Ovary (tissue), 10 donors: ENCODE data around the gene C4orf46. TPM values are rescaled to one million over a fixed set of nuclear protein-coding genes. Genes with fewer than 3 reads are reported as not detected.
"Not testable (repeated sequence)": the region's sequence is repeated elsewhere in the genome, so short reads cannot be mapped to it uniquely, and the experiment has no call there.

Experiments
- DNase-seq, 5 donors: peaks; one replicate each; pipeline ENCODE4 v3.0.0-alpha.2; 2019 to 2020
- H3K27ac ChIP-seq, 2 donors: fragments of 200-600 bp; one replicate each; pipeline versions ENCODE4 v1.5.1 to v1.8.0; 2019 to 2022
- H3K27me3 ChIP-seq: fragments of 200-600 bp; one replicate; pipeline ENCODE4 v1.8.0; 2022
- H3K36me3 ChIP-seq: fragments of 200-600 bp; sonication (generic); one replicate; pipeline ENCODE4 v1.5.1; 2019
- H3K4me1 ChIP-seq: one replicate; pipeline ENCODE4 v1.8.1; 2013; ENCODE audit warnings: mild to moderate bottlenecking, moderate library complexity; ENCODE audit not compliant: insufficient read depth
- H3K4me3 ChIP-seq: fragments of 200-600 bp; sonication (generic); one replicate; pipeline ENCODE4 v1.5.1; 2017
- H3K9me3 ChIP-seq, 2 donors: fragments of 200-600 bp in 1 of 2; sonication (generic) in 1 of 2; one replicate each; pipeline versions ENCODE4 v1.5.1 to v1.8.1; 2013 to 2019; ENCODE audit warnings: mild to moderate bottlenecking in 1 of 2, moderate library complexity in 1 of 2
- CTCF ChIP-seq, 3 donors: fragments of 450-650 bp in 2 of 3; fragments of 200-600 bp in 1 of 3; IDR thresholded peaks; one replicate each; pipeline versions ENCODE4 v1.5.1 to v1.8.0; 2016 to 2022; ENCODE audit warnings: antibody characterized with exemption in 3 of 3, mild to moderate bottlenecking in 1 of 3
- EP300 ChIP-seq: sonication (generic); formaldehyde crosslinking; IDR thresholded peaks from one replicate; pipeline ENCODE4 v1.6.1; 2017; ENCODE audit warnings: antibody characterized with exemption
- POLR2A ChIP-seq: fragments of 450-650 bp; IDR thresholded peaks from one replicate; pipeline ENCODE4 v1.6.1; 2017; ENCODE audit warnings: antibody characterized with exemption, mild to moderate bottlenecking, moderate library complexity
- WGBS, 3 donors: extraction: QIAGEN DNeasy Blood & Tissue Kit in 1 of 3; methylation state at CpG; one replicate each; pipeline versions ENCODE4 v1.1.5 to v1.1.7; 2013 to 2017; 5-methylcytosine and 5-hydroxymethylcytosine counted together
- intact Hi-C, 4 donors: fragments of 100-400 bp; cut with DNase I; formaldehyde crosslinking; loops; one replicate each; pipeline versions ENCODE4 v1.11.0 to v1.15.1; 2022 to 2023
- long read RNA-seq, 3 donors: library from polyadenylated mRNA in 2 of 3; unstranded in 2 of 3; transcript quantifications; one replicate each; pipeline ENCODE4 v2.0.0 and lab custom pipeline, GENCODE V29; 2021 to 2026
- polyA plus RNA-seq, 2 donors: library from polyadenylated mRNA; stranded (reverse); fragments of 200-250 nt in 1 of 2; fragments of 350-450 nt in 1 of 2; fragmentation: Illumina TruSeq in 1 of 2; extraction: RNeasy Lipid Tissue Mini Kit (QIAGEN cat#74804) in 1 of 2; gene quantifications; one replicate each; pipeline ENCODE4 v1.2.3, GENCODE V29; 2013 to 2014
- total RNA-seq, 7 donors: library from RNA; depleted of rRNA in 2 of 7; stranded (reverse); fragments of >200 nt in 2 of 7; fragmentation: NEBNext Ultra II Directional in 3 of 7; extraction: Animal tissue kit (Norgen Biotek cat#: 25700) in 3 of 7; gene quantifications; one replicate each; pipeline versions ENCODE4 v1.1.0 to v1.2.4, GENCODE V29; 2016 to 2023
- donor health status: DM: no; HTN: no; CAD: no; lungs with moderate emphysema.
- donor health status: DM: no; HTN: no; CAD: no.
- donor health status: Bipolar disorder and iron deficiency.
- donor health status: DM: yes; HTN: yes; CAD: no.
- donor health status: DM: no; HTN: no; CAD: no.
- donor health status: DM: yes; HTN: yes; CAD: no.

C4orf46 gene
- total RNA-seq (1 to 10 TPM; 3.6 to 6.4 (median 4.5) TPM), polyA plus RNA-seq (1 to 10 TPM; 4.6 to 6.0 TPM)
- long read RNA-seq, donor 1, partial matches to known transcripts: 0 of 9 reads
- long read RNA-seq, donor 1, other reads (novel, unspliced or antisense): 7 of 9 reads
- long read RNA-seq, donor 2, partial matches to known transcripts: 0 of 4 reads
- long read RNA-seq, donor 2, other reads (novel, unspliced or antisense): 0 of 4 reads
- long read RNA-seq, donor 3, transcript C4orf46-201 (2 exons, 3,521 nt): major isoform, 24 of 31 reads
- long read RNA-seq, donor 3, partial matches to known transcripts: 0 of 31 reads
- long read RNA-seq, donor 3, other reads (novel, unspliced or antisense): 4 of 31 reads

GRCh38 chr4:158671665-158671914 is at the start of gene C4orf46:
TSS of gene C4orf46 (minus strand) at chr4:158671887. CDS start at chr4:158671801, 86 bp downstream.
- Histone ChIP-seq H3K27me3 (no peaks in the 10 kb centered on the region), H3K27ac (peak within 1 kb of the TSS; percentile 90 to 98), H3K4me1 (peaks cover 5% of the 10 kb centered on the region), H3K4me3 (peak within 1 kb of the TSS; percentile 81), H3K9me3 (no peaks in the 10 kb centered on the region), H3K36me3 (no peaks in the 10 kb centered on the region)
- intact Hi-C loops: no loop called here
- DNase-seq: no peak
- 0 to 2% (median 1%) methylated on average over 20 of the region's 20 CpGs for WGBS, 3 donors
- no peak for TF ChIP-seq CTCF (IDR thresholded peaks at IDR 0.05)
- no peak for TF ChIP-seq EP300
- no peak for TF ChIP-seq POLR2A

GRCh38 chr4:158715802-158716201 is 44.1 kb upstream of the C4orf46 start:
- H3K36me3 ChIP-seq: no peaks in the 10 kb centered on the region
- H3K4me3 ChIP-seq: no peak overlapping the region
- intact Hi-C loops: no loop called here
- no peak for DNase-seq
- H3K27me3 ChIP-seq: no peaks in the 10 kb centered on the region
- no peaks in the 10 kb centered on the region for H3K4me1 ChIP-seq
- TF ChIP-seq POLR2A: no peak
- TF ChIP-seq EP300: no peak
- no peak for TF ChIP-seq CTCF (IDR thresholded peaks at IDR 0.05)
- H3K9me3 ChIP-seq: no peaks in the 10 kb centered on the region
- no peak overlapping the region for H3K27ac ChIP-seq
- WGBS, 3 donors: 58 to 73% (median 70%) methylated on average over 3 of the region's 3 CpGs

GRCh38 chr4:158714937-158715336 is 43.2 kb upstream of the C4orf46 start:
- Histone ChIP-seq H3K9me3 (no peaks in the 10 kb centered on the region), H3K36me3 (no peaks in the 10 kb centered on the region), H3K27me3 (no peaks in the 10 kb centered on the region), H3K27ac (no peak overlapping the region), H3K4me1 (no peaks in the 10 kb centered on the region), H3K4me3 (no peak overlapping the region)
- 82 to 86% (median 85%) methylated on average over 4 of the region's 4 CpGs for WGBS, 3 donors
- DNase-seq: no peak
- no peak for TF ChIP-seq CTCF (IDR thresholded peaks at IDR 0.05)
- TF ChIP-seq EP300: no peak
- no peak for TF ChIP-seq POLR2A
- intact Hi-C loops: no loop called here

GRCh38 chr4:158712622-158713021 is 40.9 kb upstream of the C4orf46 start:
- H3K9me3 ChIP-seq, intact Hi-C loops, DNase-seq, H3K4me3 ChIP-seq, H3K4me1 ChIP-seq, H3K36me3 ChIP-seq, H3K27me3 ChIP-seq, H3K27ac ChIP-seq: not testable (repeated sequence)
- 96 to 99% (median 98%) methylated on average over 4 of the region's 4 CpGs for WGBS, 3 donors

- Histone ChIP-seq H3K36me3 (no peaks in the 10 kb centered on the region), H3K27me3 (no peaks in the 10 kb centered on the region), H3K4me3 (no peak overlapping the region), H3K9me3 (no peaks in the 10 kb centered on the region), H3K4me1 (no peaks in the 10 kb centered on the region), H3K27ac (no peak overlapping the region)
- intact Hi-C loops: no loop called here
- TF ChIP-seq CTCF (IDR thresholded peaks at IDR 0.05) (no peak), EP300 (no peak), POLR2A (no peak)
- WGBS, 3 donors: 52 to 69% (median 57%) methylated on average over 1 of the region's 1 CpG
- no peak for DNase-seq
Measured at GRCh38 chr4:158710814-158711213, 39.1 kb upstream of the C4orf46 start.
